C4-2B (cell line): ENCODE measurements around the gene OLFML2B.

Experiments
- H3K27ac ChIP-seq: fragments of 450-650 bp; 2 replicates; pipeline ENCODE4 v1.5.1; 2017
- ZFX ChIP-seq: fragments of 450-650 bp; IDR thresholded peaks from 2 replicates; pipeline ENCODE4 v1.6.1; 2017
- TF ChIP-seq, protein P1 (sequence below): fragments of 450-650 bp; conservative IDR thresholded peaks from 2 replicates; pipeline ENCODE4 v1.5.1; 2017; ENCODE audit warnings: mild to moderate bottlenecking

OLFML2B gene

DNA sequence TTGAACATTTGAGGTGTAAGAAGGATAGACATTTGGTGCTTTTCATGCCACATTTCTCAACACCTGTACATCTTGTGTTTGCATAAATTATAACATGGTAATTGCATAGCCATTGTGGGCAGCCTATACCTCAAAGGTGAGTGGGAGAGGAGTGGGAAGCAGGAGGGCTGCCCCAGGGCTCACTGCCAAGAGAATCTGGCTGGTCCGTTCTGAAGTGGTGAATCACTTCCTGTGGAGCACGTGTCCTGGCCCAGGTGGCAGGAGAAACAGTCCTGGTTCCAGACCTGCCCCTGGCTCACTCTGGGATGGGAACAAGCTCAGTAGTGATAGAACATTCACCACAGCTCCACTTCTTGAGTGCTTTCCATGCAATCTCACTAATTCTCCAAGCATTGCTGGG is 11.6 kb upstream of the OLFML2B start:
- TF ChIP-seq, protein P1, sequence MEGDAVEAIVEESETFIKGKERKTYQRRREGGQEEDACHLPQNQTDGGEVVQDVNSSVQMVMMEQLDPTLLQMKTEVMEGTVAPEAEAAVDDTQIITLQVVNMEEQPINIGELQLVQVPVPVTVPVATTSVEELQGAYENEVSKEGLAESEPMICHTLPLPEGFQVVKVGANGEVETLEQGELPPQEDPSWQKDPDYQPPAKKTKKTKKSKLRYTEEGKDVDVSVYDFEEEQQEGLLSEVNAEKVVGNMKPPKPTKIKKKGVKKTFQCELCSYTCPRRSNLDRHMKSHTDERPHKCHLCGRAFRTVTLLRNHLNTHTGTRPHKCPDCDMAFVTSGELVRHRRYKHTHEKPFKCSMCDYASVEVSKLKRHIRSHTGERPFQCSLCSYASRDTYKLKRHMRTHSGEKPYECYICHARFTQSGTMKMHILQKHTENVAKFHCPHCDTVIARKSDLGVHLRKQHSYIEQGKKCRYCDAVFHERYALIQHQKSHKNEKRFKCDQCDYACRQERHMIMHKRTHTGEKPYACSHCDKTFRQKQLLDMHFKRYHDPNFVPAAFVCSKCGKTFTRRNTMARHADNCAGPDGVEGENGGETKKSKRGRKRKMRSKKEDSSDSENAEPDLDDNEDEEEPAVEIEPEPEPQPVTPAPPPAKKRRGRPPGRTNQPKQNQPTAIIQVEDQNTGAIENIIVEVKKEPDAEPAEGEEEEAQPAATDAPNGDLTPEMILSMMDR: no peak
- no peak for TF ChIP-seq ZFX
- no peak overlapping the region for H3K27ac ChIP-seq

DNA sequence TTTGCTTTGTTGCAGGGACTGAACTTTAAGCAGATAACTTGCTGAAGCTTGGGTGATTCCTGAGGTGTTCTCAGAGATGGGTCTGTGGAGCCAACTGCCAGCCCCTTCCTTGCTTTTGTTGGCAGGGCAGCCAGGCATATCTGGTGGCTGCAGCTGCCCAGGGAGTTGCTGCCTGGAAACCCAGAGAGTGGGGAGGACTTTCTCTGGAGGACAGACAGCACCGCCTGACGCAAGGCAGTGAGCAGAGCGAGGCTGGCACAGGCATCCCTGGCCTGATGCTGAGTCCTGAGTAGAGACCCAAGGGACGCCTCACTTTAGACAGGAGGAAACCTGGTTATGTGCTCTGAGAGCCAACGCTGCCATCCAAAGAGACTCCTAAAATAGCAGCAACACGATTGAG is 9.8 kb upstream of the OLFML2B start:
- no peak overlapping the region for H3K27ac ChIP-seq
- TF ChIP-seq ZFX: no peak
- TF ChIP-seq, protein P1: no peak

DNA sequence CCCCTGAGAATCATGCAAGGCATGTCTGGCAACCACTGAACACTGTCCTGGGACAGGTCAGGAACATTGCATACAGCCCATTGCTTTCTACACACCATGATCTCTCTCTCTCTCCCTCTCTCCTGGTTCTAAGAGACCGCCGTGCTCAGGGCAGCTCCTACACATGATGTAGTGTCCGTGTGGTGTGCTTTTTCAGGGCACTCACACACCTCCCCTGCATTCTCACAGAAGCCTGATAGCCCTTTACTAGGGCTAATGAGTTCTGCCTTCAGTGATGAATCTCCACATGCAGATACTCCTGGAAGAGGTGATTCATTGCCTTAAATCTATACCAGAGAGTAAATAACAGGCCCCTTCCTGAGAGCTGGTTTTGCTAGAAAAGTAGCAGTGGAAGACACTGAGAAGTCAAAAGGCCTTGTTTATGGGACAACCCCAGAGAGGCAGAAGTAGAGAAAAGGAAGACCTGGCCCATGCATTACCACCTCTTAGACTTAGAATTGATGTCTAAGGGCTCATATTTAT is 7.2 kb upstream of the OLFML2B start:
- H3K27ac ChIP-seq: no peak overlapping the region
- TF ChIP-seq ZFX: no peak
- TF ChIP-seq, protein P1: no peak

DNA sequence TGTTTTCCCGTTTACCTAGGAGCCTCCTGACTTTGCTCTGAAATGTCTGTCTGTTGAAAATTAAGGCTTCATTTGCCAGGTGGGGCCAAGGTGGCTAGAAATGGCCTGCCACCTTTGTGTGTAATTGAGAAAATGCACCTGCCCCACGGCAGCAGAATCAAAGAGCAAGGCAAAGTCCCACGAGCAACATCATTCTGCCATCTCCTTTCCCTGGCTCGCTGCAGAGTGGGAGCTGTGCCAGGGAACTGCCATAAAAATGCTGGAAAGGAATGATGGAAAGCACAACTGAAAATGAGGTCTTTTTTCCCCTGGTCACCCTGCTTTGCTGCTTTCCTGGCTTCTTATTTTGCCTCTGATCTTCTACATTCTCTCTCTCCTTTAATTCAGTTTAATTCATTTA is 5.5 kb upstream of the OLFML2B start:
- H3K27ac ChIP-seq: no peak overlapping the region
- TF ChIP-seq, protein P1: no peak
- TF ChIP-seq ZFX: no peak

DNA sequence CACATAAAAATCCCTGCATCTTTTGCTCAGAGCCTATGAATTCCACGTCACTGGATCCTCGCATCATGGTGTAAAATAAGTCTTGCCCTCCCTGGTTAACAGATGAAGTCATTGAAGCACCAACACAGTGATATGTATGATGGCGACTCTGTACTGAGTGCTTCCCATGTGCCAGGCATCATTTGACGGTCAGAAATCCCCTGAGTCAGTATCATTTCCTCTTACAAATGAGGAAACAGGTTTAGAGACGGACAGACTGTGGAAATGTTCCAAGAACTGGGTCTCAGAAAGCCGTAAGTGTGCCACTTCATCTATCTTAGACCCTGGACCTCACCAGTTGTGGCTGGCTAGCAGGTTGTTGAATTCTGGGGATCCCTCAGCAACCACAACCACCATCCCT is 5.1 kb upstream of the OLFML2B start:
- TF ChIP-seq, protein P1: no peak
- no peak for TF ChIP-seq ZFX
- no peak overlapping the region for H3K27ac ChIP-seq

DNA sequence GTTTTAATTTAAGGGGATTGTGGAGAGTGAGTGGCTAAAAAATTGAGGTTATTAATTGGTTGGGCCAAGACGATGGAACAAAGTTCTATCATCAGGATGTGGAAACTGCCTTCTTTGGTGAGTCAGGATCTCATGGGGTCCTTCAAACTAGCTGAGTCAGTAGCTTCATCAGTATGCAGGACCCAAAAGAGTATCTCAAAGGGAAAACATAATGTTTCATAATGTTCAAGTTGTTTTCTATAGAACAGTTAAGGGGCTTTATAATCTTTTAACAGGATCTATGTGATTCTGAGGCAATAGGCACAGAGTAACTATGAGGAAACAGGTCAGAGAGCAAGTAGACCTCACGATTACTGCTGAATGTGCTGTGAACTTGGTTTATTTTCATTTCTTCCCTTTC is 3.2 kb upstream of the OLFML2B start:
- H3K27ac ChIP-seq: no peak overlapping the region
- no peak for TF ChIP-seq ZFX
- TF ChIP-seq, protein P1: no peak

DNA sequence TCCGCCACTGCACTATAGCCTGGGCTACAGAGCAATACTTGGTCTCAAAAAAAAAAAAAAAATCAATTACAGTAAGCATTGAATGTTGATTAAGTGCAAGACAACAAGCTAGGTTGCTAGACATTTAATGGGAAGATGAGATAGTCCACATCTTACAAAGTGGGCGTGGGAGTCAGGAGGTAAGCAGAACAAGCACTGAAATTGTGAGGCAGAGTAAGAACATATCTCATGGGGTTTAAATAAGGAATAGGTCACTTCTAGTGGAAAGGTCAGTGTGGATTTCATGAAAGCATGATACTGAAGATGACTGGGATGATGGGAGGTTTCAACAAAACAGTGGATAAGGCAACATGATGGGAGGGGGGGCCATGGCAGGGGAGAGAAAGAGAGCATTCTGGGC is 1.9 kb upstream of the OLFML2B start:
- TF ChIP-seq, protein P1: no peak

More for the DNA sequence above, 1.9 kb upstream of the OLFML2B start:
- no peak overlapping the region for H3K27ac ChIP-seq
